Central memory CD8-positive, alpha-beta T cell (primary cell): ENCODE results near the gene RAET1L.
A peak's percentile ranks its signal among the peaks of the same experiment; 100 is the strongest.
"Not testable (repeated sequence)": the region's sequence is repeated elsewhere in the genome, so short reads cannot be mapped to it uniquely, and the experiment has no call there.

Experiments
- ATAC-seq: fragments of 150-1000 bp; cut with Tn5 transposase; replicated peaks from 2 replicates; pipeline ENCODE4 v1.10.0; 2022; ENCODE audit warnings: mild to moderate bottlenecking, moderate FRiP score, moderate number of reproducible peaks; ENCODE audit not compliant: poor library complexity, severe bottlenecking; ENCODE audit errors: extremely low read depth
- DNase-seq, 2 donors: peaks; one replicate each; pipeline ENCODE4 v3.0.0; 2021; ENCODE audit warnings: low spot score in 2 of 2
- H3K27ac Mint-ChIP-seq: one replicate; pipeline ENCODE4 v1.8.0; 2022; ENCODE audit warnings: low read depth, mild to moderate bottlenecking, moderate library complexity, mixed read lengths
- H3K27me3 Mint-ChIP-seq: one replicate; pipeline ENCODE4 v1.8.0; 2022; ENCODE audit warnings: mixed read lengths
- H3K36me3 Mint-ChIP-seq: one replicate; pipeline ENCODE4 v1.8.0; 2022; ENCODE audit warnings: mild to moderate bottlenecking, moderate library complexity, mixed read lengths; ENCODE audit not compliant: insufficient read depth
- H3K4me1 Mint-ChIP-seq: one replicate; pipeline ENCODE4 v1.8.0; 2022; ENCODE audit warnings: mixed read lengths
- H3K4me3 Mint-ChIP-seq: one replicate; pipeline ENCODE4 v1.8.0; 2022; ENCODE audit warnings: mild to moderate bottlenecking, moderate library complexity, mixed read lengths
- H3K9me3 Mint-ChIP-seq: one replicate; pipeline ENCODE4 v1.8.0; 2022; ENCODE audit warnings: mixed read lengths

Gene RAET1L

DNA sequence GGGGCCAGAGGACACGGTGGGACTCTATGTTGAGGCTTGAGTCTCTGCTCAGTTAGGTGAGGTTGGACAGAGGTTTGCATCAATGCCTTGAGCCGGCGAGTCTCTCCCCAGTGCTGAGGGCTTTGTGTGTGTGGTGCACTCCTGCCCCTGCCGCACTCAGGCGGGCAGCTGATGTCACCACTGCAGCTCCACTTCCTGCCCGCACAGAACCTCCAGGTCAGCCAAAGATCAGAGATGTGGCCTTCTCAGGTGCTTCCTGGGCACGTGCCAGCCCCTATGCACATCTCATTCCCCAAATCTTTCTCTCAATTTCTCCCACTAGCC lies 33.9 kb downstream of the RAET1L start:
- peak; percentile 66 for ATAC-seq
- DNase-seq, H3K36me3 Mint-ChIP-seq, H3K27ac Mint-ChIP-seq, H3K9me3 Mint-ChIP-seq: not testable (repeated sequence)
- Mint-ChIP-seq H3K4me3 (peak overlapping the region; percentile 75), H3K4me1 (peaks cover 32% of the 10 kb centered on the region), H3K27me3 (peaks cover 100% of the 10 kb centered on the region)

DNA sequence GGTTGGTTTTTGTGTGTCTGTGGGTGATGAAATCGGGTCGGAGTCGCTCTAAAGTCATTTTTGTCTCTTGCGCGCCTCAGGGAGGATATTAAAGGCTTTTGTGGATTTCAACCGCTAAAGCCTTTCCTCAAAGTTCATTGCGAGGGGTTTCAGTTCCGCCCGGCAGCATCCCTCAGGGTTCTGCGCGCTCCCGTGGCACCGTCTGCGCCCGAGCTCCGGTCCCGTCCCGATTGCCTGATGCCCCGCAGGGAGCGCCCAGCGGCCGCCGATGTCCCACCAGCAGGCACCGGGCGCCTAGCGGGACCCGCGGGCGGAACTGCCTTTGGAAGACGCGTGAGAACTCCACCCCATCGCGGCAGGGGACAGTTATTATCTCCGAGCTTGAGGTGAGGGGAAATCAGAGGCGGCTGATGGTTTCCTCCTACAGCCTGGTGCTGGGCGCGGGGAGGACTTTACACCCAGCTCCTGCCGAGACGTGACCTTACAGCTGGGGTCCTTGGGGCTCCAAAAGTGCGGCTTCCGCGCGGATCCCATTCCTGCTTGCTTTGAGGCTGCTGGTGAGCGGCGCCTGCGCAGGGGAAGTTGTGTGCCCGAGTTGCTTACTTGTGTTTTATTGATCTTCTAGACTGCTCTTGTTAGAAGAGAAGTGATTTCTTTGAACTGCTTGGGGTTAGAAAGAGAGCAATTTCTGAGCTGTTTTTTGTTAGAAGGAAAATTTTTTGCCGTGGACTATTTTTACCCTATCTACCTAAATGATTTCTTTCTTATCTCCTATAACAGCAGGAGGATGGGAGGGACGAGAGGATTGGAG lies 34.5 kb downstream of the RAET1L start:
- no peak for DNase-seq
- H3K27me3 Mint-ChIP-seq: peaks cover 100% of the 10 kb centered on the region
- ATAC-seq: peak; percentile 39
- H3K4me1 Mint-ChIP-seq: peaks cover 32% of the 10 kb centered on the region
- H3K9me3 Mint-ChIP-seq: peaks cover 7% of the 10 kb centered on the region
- peak overlapping the region; percentile 75 for H3K4me3 Mint-ChIP-seq
- H3K27ac Mint-ChIP-seq: no peak overlapping the region
- H3K36me3 Mint-ChIP-seq: peaks cover 7% of the 10 kb centered on the region

DNA sequence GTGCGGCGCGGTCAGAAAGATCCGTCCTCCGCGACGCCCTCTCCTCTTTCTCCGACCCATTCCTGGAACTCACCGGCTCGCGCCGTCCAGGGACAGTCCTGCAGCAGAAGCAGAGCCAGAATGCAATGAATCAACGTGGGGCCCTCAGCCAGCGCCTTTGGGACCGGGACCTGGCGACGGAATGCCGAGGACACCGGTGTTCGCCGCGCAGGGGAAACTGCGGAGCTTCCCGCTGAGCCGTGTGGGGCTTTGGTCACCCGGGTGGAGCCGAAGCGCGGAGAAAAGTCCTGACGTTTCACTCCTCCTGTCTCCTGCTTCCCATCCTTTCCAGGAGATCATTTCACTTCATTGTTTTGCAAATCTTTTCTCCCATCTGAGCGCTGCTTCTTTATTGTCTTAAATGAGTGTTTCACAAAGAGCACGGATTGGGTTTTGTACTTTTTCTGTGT lies 35.1 kb downstream of the RAET1L start:
- Mint-ChIP-seq H3K4me1 (peaks cover 32% of the 10 kb centered on the region), H3K27me3 (peaks cover 100% of the 10 kb centered on the region), H3K9me3 (peaks cover 7% of the 10 kb centered on the region), H3K36me3 (peaks cover 7% of the 10 kb centered on the region), H3K27ac (no peak overlapping the region), H3K4me3 (peak overlapping the region; percentile 75)
- ATAC-seq: no peak
- no peak for DNase-seq

DNA sequence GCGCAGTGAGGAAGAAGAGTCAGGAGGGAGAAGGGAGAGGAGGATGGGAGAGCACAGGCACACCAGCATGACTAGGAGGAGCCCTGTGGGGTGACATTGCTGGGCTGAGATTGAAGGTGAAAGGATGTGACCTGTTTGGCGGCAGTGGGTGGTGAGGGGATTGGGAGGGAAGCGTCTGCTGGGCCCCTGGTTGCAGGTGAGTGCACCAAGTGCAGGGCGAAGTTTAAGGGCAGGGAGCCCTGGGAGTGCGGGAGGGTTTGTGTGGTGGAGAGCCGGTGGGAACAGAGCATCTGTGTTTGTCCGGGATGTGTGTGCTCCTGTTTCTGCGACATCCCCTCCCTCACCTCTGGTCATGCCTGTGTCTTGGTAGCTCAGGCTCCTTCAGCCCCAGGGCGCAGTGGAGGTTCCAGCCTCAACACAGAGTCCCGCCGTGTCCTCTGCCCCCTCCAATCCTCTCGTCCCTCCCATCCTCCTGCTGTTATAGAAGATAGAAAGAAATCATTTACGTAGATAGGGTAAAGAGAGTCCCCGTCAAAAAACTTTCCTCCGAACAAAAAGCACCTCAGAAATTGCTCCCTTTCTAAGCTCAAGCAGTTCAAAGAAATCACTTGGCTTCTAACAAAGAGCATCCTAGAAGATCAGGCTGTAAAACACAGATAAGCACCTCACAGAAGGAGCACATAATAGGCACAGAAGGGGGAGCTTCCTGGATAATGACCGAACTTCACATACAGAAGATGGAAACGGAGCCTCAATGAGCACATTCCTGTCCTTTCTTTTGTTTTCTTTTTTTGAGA lies 36.6 kb downstream of the RAET1L start:
- H3K27ac Mint-ChIP-seq: no peak overlapping the region
- H3K4me3 Mint-ChIP-seq: no peak overlapping the region
- peaks cover 32% of the 10 kb centered on the region for H3K4me1 Mint-ChIP-seq

DNA sequence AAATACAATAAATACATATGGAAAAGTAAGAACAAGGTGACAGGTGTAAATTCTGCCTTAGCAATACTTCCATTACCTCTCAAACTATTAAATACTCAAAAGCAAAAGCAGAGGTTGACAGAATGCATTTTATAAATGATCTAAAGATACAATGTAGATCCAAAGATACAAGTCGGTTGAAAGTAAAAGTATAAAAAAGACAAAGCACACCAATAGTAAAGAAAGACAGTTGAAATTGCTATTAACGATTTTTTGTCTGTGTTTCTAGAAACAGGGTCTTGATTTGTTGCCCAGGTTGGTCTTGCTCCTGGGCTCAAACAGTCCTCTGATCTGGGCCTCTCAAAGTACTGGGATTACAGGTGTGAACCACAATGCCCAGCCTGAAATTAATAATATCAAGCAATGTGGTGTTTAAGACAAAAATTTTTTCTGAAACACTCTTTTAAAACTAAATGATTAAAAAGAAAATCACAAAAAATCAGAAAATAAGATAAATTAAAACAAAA lies 37.7 kb downstream of the RAET1L start:
- Mint-ChIP-seq H3K4me3 (no peak overlapping the region), H3K27me3 (peaks cover 100% of the 10 kb centered on the region), H3K9me3 (peaks cover 7% of the 10 kb centered on the region), H3K36me3 (peaks cover 7% of the 10 kb centered on the region), H3K4me1 (peaks cover 32% of the 10 kb centered on the region), H3K27ac (no peak overlapping the region)
- DNase-seq (no peak), ATAC-seq (no peak)

More for the DNA sequence above, 36.6 kb downstream of the RAET1L start:
- peaks cover 7% of the 10 kb centered on the region for H3K9me3 Mint-ChIP-seq
- DNase-seq: no peak
- peaks cover 5% of the 10 kb centered on the region for H3K36me3 Mint-ChIP-seq
- ATAC-seq: no peak
- H3K27me3 Mint-ChIP-seq: peaks cover 100% of the 10 kb centered on the region

DNA sequence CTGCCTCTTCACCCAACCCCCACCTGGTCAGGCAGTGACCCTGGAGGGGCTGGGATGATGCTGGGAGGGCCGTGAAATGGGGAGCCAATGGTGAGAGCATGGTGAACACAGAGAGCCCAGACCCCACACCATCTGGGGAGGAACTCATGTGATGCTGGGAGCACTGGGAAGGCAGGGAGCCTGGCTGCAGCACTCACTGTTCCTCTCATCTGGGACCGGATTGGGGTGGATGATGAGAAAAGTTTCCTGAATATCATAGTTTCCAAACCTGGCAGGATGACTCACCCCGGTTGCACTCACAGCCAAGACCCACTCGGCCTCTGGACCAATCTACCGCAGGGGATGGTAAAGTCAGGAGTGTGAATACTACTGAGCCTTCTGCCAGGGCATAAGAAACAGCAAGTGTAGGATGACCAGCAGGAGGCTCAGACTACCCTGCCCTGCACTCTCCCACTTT lies 39.8 kb downstream of the RAET1L start:
- no peak overlapping the region for H3K27ac Mint-ChIP-seq

DNA sequence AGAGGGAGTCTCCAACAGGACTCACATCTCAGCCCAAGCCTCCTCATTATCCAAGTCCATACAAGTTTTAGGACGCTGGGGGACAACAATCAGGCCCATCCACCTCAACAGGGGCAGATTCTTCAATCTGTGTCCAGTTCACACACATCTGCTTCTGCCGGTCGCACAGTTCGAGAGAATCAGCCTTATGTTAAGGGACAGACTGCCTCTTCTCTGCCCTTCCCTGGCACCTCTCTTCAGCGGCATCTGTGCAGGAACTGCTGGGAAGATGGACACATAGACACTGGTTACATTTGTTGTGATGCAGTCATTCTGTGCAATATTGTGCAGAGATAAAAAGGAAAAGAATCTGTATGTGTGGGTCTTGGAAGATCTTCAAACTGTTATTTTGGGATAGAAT lies 40.6 kb downstream of the RAET1L start:
- H3K27me3 Mint-ChIP-seq: peaks cover 100% of the 10 kb centered on the region
- peaks cover 5% of the 10 kb centered on the region for H3K36me3 Mint-ChIP-seq

More for the DNA sequence above, 39.8 kb downstream of the RAET1L start:
- H3K9me3 Mint-ChIP-seq: peaks cover 7% of the 10 kb centered on the region
- H3K36me3 Mint-ChIP-seq: peaks cover 5% of the 10 kb centered on the region
- no peak overlapping the region for H3K4me3 Mint-ChIP-seq
- H3K4me1 Mint-ChIP-seq: peaks cover 18% of the 10 kb centered on the region
- ATAC-seq: no peak
- H3K27me3 Mint-ChIP-seq: peaks cover 100% of the 10 kb centered on the region
- no peak for DNase-seq

DNA sequence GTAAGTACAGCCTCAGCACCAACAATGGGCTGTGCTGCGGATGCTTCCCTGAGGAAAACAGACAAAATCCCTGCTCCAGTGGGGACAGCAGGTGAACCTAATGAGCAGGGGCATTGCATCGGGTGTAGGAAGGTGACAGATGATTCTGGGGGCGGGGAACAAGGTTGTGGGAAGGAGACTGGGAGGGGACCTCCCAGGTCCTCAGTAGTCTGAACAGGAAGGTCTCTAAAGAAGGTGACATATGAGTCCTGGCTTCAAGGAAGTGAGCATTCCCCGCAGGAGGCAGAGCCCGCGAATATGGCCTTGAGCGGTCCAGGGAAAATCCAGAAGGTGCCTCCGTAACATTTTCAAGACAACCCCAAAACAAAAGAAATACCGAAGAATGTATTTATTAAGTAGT lies 42.2 kb downstream of the RAET1L start:
- peaks cover 100% of the 10 kb centered on the region for H3K27me3 Mint-ChIP-seq
- no peak for ATAC-seq

More for the DNA sequence above, 40.6 kb downstream of the RAET1L start:
- Mint-ChIP-seq H3K4me1 (peaks cover 10% of the 10 kb centered on the region), H3K9me3 (peaks cover 7% of the 10 kb centered on the region), H3K4me3 (no peak overlapping the region), H3K27ac (no peak overlapping the region)
- no peak for ATAC-seq
- no peak for DNase-seq

DNA sequence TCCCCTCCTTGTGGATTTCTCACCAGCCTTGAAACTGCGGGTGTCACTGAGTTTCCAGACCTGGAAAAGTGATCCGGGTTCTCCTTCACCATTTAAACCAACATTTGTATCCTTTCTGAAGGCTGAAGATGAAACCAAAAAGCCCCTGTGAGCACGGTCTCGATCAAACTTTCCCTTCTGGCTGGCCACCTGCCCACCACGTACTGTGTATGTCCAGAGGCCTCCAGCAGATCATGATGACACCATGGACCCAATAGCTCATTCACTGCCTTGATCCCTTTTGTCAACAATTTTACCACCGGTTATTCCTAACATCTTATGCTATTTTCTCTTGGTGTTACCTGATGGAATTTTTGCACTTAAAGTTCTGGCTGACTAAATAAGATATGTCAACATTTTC lies 46.0 kb downstream of the RAET1L start:
- Mint-ChIP-seq H3K36me3 (peaks cover 8% of the 10 kb centered on the region), H3K4me1 (no peaks in the 10 kb centered on the region), H3K27me3 (peaks cover 100% of the 10 kb centered on the region), H3K4me3 (no peak overlapping the region), H3K27ac (no peak overlapping the region), H3K9me3 (no peaks in the 10 kb centered on the region)
- no peak for DNase-seq
- ATAC-seq: no peak

More for the DNA sequence above, 42.2 kb downstream of the RAET1L start:
- Mint-ChIP-seq H3K9me3 (peaks cover 2% of the 10 kb centered on the region), H3K36me3 (peaks cover 8% of the 10 kb centered on the region), H3K4me1 (peaks cover 2% of the 10 kb centered on the region), H3K4me3 (no peak overlapping the region), H3K27ac (peak overlapping the region; percentile 74)
- DNase-seq: no peak

DNA sequence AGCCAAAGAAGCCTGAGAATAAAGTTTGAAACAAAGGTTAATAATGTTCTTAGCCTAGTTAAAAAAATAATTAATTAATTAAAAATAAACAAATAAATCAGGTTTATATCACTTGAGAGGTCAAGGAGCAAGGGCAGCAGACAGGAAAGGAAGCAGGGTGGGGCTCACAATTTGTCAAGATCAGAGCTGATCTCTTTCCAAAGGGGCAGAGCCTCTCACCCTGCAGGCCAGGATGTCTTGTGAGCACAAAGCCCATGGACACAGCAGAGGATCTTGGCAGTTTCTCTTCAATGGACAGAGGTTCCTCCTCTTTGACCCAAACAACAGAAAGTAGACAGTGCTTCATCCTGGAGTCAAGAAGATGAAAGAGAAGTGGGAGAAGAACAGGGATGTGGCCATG lies 46.7 kb downstream of the RAET1L start:
- Mint-ChIP-seq H3K4me3 (no peak overlapping the region), H3K4me1 (no peaks in the 10 kb centered on the region), H3K27ac (no peak overlapping the region), H3K36me3 (peaks cover 8% of the 10 kb centered on the region), H3K27me3 (peaks cover 100% of the 10 kb centered on the region), H3K9me3 (no peaks in the 10 kb centered on the region)
- no peak for DNase-seq
- ATAC-seq: no peak

DNA sequence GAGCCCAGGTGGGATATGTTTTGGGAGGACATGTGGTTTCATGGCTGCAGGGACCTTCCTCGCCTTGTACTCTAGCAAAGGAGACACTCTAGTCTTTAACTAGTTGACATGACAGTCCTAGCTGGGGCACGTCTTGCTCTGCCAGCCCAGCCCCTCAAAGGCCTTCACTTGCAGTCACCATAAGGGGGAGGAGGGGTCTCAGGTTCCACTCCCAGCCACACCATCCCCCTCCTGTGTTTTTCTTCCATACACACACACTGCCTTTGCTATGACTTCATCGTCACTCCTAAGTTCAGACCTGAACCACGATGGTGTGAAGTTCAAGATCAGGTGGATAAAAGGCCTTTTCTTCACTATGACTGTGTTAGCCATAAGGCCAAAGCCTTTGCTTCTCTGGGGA lies 48.1 kb downstream of the RAET1L start:
- ATAC-seq (no peak), DNase-seq (no peak)
- Mint-ChIP-seq H3K4me3 (no peak overlapping the region), H3K27me3 (peaks cover 100% of the 10 kb centered on the region), H3K36me3 (peaks cover 6% of the 10 kb centered on the region), H3K4me1 (no peaks in the 10 kb centered on the region), H3K27ac (no peak overlapping the region), H3K9me3 (no peaks in the 10 kb centered on the region)

DNA sequence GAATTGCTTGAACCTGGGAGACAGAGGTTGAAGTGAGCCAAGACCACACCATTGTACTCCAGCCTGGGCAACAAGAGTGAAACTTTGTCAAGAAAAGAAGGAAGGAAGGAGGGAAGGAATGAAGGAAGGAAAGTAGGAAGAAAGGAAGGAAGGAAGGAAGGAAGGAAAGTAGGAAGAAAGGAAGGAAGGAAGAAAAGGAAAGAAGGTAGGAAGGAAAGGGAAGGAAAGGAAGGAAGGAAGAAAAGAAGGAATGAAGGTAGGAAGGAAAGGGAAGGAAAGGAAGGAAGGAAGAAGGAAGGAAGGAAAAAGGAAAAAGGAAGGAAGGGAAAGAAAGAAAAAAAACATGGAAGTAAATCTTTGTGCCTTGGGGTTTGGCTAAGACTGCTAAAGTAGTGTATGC lies 49.9 kb downstream of the RAET1L start:
- DNase-seq: no peak
- H3K27me3 Mint-ChIP-seq: peaks cover 99% of the 10 kb centered on the region
- no peak for ATAC-seq
- no peaks in the 10 kb centered on the region for H3K9me3 Mint-ChIP-seq
- no peak overlapping the region for H3K4me3 Mint-ChIP-seq
- H3K27ac Mint-ChIP-seq: no peak overlapping the region
- H3K36me3 Mint-ChIP-seq: peaks cover 6% of the 10 kb centered on the region
- no peaks in the 10 kb centered on the region for H3K4me1 Mint-ChIP-seq
